Bladder microvascular endothelial cell (primary cell): Measurements from ENCODE around the gene ZNF14. TPM values are rescaled to one million over a fixed set of nuclear protein-coding genes. Genes with fewer than 3 reads are reported as not detected.

ENCODE experiments used
- total RNA-seq: library from RNA; depleted of rRNA; stranded (reverse); fragments of >200 nt; gene quantifications from 2 replicates; pipeline ENCODE4 v1.2.3, GENCODE V29; 2014

ZNF14 gene
- 3.4 and 5.3 TPM in 2 replicates for total RNA-seq

GRCh38 chr19:19732579-19733501 is at the start of gene ZNF14:
ZNF14 (minus strand) TSS chr19:19733112; CDS start chr19:19732958, 154 bp downstream.

DNA sequence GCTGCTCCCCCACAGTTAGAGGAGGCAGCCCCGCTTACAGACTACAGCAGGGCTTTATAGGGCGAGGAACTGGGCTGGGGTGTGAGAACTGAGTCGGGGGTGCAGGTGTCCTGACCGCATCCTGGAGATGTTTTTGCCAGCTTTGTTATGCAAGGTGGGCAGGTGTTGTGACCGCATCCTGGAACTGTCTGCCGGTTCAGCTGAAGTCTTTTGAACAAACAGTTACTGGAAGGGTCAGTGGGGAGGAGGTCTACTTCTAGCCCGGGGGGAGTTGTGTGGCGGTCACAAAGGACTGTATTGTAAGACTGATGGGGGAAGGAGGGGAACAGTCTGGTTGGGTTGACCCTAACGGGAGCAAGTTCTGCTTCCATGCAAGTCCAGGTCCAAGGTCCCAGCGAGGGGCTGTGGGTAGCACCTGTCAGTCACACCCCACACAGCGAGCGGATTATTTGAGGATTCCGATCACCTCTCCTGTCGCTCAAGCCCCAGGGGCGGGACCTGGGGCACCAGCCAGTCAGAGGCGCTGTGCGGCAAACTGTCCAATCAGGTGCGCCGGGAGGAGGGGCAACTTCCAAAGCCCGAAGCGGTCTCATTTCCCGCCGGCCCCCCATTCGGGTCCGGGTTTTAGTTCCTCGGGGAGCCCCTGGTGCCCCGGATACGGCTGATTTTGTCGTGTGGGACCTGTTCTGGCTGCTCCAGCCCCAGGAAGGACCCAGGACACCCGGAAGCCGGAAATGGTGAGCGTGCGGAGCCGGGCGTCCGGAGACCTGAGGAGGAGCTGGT is 64.5 kb downstream of the ZNF14 start, which contains the start of gene ZNF101:
Gene ZNF101, plus strand, starts transcription at position 610 of the 783 bp plus-strand sequence. Its CDS starts 125 bp downstream, at position 735.

DNA sequence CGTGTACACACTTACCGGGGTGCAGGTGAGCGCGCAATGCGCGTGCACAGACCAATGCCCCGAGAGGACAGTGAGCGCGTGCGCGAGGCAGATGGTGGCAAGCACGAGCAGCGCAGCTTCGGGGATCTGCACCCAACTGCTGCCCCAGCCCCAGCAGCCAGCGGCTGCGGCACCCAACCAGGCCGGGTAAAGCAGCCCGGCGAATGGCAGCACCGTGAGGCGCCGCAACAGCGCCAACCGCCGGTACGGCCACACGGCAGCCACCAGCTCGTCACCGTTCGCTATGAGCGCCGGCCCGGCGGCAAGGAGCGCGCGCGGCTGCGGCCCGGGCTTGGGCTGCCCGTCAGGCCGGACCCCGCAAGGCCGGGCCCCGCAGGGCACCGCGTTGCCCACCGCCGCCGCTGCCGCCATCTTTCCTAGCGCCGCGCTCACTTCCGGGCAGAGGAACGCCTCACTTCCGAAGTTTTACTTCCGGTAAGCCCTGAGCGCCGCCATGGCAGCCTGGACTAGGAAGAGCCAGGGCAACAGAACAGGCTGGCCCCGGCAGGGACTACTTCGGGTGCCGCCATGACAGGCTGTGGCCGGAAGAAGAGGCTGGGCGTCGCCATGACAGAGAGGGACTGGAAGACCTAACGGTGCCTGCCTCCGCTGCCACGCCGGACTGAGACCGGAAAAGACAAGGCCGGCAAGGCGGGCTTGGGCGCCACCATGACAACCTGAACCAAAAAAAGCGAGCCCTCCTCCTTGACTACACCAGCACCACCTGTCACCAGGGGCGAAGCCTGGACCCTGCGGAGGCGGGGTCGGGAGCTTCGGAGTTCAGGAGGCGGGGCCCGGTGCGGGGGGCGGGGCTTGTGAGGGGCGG is 69.4 kb downstream of the ZNF14 start, which contains the start of gene ATP13A1:
Gene ATP13A1, minus strand, starts transcription at position 421 of the 865 bp plus-strand sequence. Its CDS starts 10 bp downstream, at position 411.

Other genes with a start within 250 kb of the ZNF14 start
- 1.0 and 1.3 TPM in 2 replicates for gene TSSK6, start 217.6 kb downstream of the ZNF14 start, total RNA-seq
- 183 and 201 TPM in 2 replicates for gene NDUFA13, start 216.9 kb downstream of the ZNF14 start, total RNA-seq
- 0.31 TPM in 1 of 2 replicates, not detected in the other for gene YJEFN3, start 204.2 kb downstream of the ZNF14 start, total RNA-seq
- gene CILP2, start 194.8 kb downstream of the ZNF14 start, total RNA-seq: under 0.01 TPM in 1 of 2 replicates, not detected in the other
- gene PBX4, start 114.4 kb downstream of the ZNF14 start, total RNA-seq: 0.06 TPM in 1 of 2 replicates, not detected in the other
- 0.16 and 1.2 TPM in 2 replicates for gene LPAR2, start 104.9 kb downstream of the ZNF14 start, total RNA-seq
- 5.5 and 9.8 TPM in 2 replicates for gene GMIP, start 89.5 kb downstream of the ZNF14 start, total RNA-seq
- gene ATP13A1, start 69.4 kb downstream of the ZNF14 start, total RNA-seq: 18.6 and 37.9 TPM in 2 replicates
- gene ZNF101, start 64.3 kb downstream of the ZNF14 start, total RNA-seq: 9.7 and 13.0 TPM in 2 replicates
- gene ZNF506, start 88.6 kb upstream of the ZNF14 start, total RNA-seq: 5.7 and 13.2 TPM in 2 replicates
- gene ZNF253, start 132.8 kb upstream of the ZNF14 start, total RNA-seq: 2.3 and 4.3 TPM in 2 replicates
- 3.6 and 7.0 TPM in 2 replicates for gene ZNF93, start 167.8 kb upstream of the ZNF14 start, total RNA-seq